DND-41 (cell line): Measurements from ENCODE around the gene P2RY8.
A peak's percentile ranks its signal among the peaks of the same experiment; 100 is the strongest.

ENCODE experiments used
- ATAC-seq: fragments of 200-7000 bp; cut with Tn5 transposase; 3 replicates; pipeline ENCODE4 v1.9.1; 2021; ENCODE audit warnings: low read depth; ENCODE audit not compliant: insufficient read depth
- DNase-seq: peaks from one replicate; pipeline ENCODE4 v3.0.0-alpha.2; 2020
- H2AFZ ChIP-seq: 2 replicates; pipeline ENCODE4 v1.6.0; 2012; ENCODE audit warnings: low read depth, low read length
- H3K27ac ChIP-seq: 2 replicates; pipeline ENCODE4 v1.5.1; 2012; ENCODE audit warnings: low read length, inconsistent platforms
- H3K27me3 ChIP-seq: fragments of 200-600 bp; sonication (generic); 2 replicates; pipeline ENCODE4 v1.6.0; 2012; ENCODE audit warnings: low read length, mild to moderate bottlenecking, inconsistent platforms; ENCODE audit not compliant: insufficient read depth, poor library complexity
- H3K36me3 ChIP-seq: 2 replicates; pipeline ENCODE4 v1.5.1; 2012; ENCODE audit warnings: low read length, inconsistent platforms; ENCODE audit not compliant: insufficient read depth
- H3K4me1 ChIP-seq: 2 replicates; pipeline ENCODE4 v1.5.1; 2012; ENCODE audit warnings: mild to moderate bottlenecking, low read length; ENCODE audit not compliant: insufficient read depth
- H3K4me2 ChIP-seq: 2 replicates; pipeline ENCODE4 v1.6.0; 2012; ENCODE audit warnings: mild to moderate bottlenecking, moderate library complexity, low read length, inconsistent platforms; ENCODE audit not compliant: insufficient read depth
- H3K4me3 ChIP-seq, 2 experiments: fragments of 200-600 bp in 1 of 2; shearing (Covaris generic) in 1 of 2; 2 replicates each; pipeline ENCODE4 v1.5.1; 2012 to 2016; ENCODE audit warnings: inconsistent platforms in 2 of 2, low read length in 2 of 2, mild to moderate bottlenecking in 2 of 2, low read depth in 1 of 2, moderate library complexity in 1 of 2
- H3K79me2 ChIP-seq: 2 replicates; pipeline ENCODE4 v1.6.0; 2012; ENCODE audit warnings: low read length, inconsistent platforms; ENCODE audit not compliant: insufficient read depth
- H3K9ac ChIP-seq: 2 replicates; pipeline ENCODE4 v1.6.0; 2012; ENCODE audit warnings: low read depth, mild to moderate bottlenecking, inconsistent platforms, low read length, moderate library complexity
- H3K9me3 ChIP-seq: 2 replicates; pipeline ENCODE4 v1.5.1; 2012; ENCODE audit warnings: low read length, moderate library complexity, mild to moderate bottlenecking, inconsistent platforms; ENCODE audit not compliant: insufficient read depth, severe bottlenecking
- H4K20me1 ChIP-seq: 2 replicates; pipeline ENCODE4 v1.6.0; 2012; ENCODE audit warnings: low read length; ENCODE audit not compliant: insufficient read depth
- EZH2 ChIP-seq: IDR thresholded peaks from 3 replicates; pipeline ENCODE4 v1.6.1; 2012; ENCODE audit warnings: borderline replicate concordance, low read depth, mild to moderate bottlenecking, moderate library complexity, low read length, inconsistent platforms; ENCODE audit not compliant: severe bottlenecking
- TF ChIP-seq, protein P1 (sequence below): IDR thresholded peaks from 2 replicates; pipeline ENCODE4 v1.5.1; 2012; ENCODE audit warnings: borderline replicate concordance, low read length, moderate library complexity, mild to moderate bottlenecking; ENCODE audit not compliant: poor library complexity, severe bottlenecking; ENCODE audit errors: extremely low read depth

P2RY8 gene

GRCh38 chrX:1519022-1519497 is 17.9 kb downstream of the P2RY8 start:
- Histone ChIP-seq H3K9ac (no peak overlapping the region), H3K4me3 (no peak overlapping the region), H3K4me2 (no peak overlapping the region), H3K9me3 (no peaks in the 10 kb centered on the region), H3K27ac (no peak overlapping the region), H3K36me3 (peaks cover 56% of the 10 kb centered on the region), H3K79me2 (peaks cover 88% of the 10 kb centered on the region), H3K27me3 (no peaks in the 10 kb centered on the region), H4K20me1 (peaks cover 74% of the 10 kb centered on the region), H2AFZ (no peak overlapping the region), H3K4me1 (no peaks in the 10 kb centered on the region)
- TF ChIP-seq, protein P1, sequence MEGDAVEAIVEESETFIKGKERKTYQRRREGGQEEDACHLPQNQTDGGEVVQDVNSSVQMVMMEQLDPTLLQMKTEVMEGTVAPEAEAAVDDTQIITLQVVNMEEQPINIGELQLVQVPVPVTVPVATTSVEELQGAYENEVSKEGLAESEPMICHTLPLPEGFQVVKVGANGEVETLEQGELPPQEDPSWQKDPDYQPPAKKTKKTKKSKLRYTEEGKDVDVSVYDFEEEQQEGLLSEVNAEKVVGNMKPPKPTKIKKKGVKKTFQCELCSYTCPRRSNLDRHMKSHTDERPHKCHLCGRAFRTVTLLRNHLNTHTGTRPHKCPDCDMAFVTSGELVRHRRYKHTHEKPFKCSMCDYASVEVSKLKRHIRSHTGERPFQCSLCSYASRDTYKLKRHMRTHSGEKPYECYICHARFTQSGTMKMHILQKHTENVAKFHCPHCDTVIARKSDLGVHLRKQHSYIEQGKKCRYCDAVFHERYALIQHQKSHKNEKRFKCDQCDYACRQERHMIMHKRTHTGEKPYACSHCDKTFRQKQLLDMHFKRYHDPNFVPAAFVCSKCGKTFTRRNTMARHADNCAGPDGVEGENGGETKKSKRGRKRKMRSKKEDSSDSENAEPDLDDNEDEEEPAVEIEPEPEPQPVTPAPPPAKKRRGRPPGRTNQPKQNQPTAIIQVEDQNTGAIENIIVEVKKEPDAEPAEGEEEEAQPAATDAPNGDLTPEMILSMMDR = no peak
- no peak for ATAC-seq
- no peak for DNase-seq

DNA sequence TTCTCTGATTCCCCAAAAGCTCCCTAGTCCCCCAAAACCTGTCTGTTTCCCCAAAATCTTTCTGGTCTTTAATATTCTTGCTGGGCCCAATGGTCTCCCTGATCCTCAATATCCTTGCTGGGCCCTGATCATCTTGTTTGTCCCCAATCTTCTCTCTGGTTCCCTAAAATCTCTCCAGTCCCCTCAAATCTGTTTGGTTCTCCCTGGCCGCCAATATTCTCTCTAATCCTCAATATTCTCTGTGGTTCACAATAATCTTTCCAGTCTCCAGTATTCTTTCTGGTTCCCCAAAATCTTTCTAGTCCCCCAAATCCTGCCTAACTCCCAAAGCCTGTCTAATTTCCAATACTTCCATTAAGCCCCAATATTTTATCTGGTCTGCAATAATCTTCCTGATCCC is 18.5 kb downstream of the P2RY8 start:
- peaks cover 76% of the 10 kb centered on the region for H4K20me1 ChIP-seq

DNA sequence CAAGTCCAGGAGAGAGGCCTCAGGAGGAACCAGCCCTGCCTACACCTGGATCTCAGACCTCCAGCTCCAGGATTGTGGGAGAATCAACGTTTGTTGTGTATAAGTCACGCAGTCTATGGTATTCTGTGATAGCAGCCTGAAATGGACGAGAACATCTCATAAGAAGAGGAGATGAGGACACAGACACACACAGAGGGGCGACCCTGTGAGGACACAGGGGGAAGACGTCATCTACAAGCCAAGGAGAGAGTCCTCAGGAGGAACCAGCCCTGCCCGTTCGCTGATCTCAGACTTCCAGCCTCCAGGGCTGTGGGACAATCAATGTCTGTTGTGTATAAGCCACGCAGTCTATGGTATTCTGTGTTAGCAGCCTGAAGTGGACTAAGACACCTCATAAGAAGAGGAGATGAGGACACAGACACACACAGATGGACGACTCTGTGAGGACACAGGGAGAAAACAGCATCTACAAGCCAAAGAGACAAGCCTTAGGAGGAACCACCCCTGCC is 20.3 kb downstream of the P2RY8 start:
- no peak for TF ChIP-seq EZH2
- TF ChIP-seq, protein P1 = no peak

More for the DNA sequence above, 18.5 kb downstream of the P2RY8 start:
- Histone ChIP-seq H3K9ac (no peak overlapping the region), H3K36me3 (peaks cover 57% of the 10 kb centered on the region), H3K79me2 (peaks cover 88% of the 10 kb centered on the region), H3K9me3 (no peaks in the 10 kb centered on the region), H3K4me2 (no peak overlapping the region), H3K4me3 (no peak overlapping the region), H3K27ac (no peak overlapping the region), H3K4me1 (no peaks in the 10 kb centered on the region), H2AFZ (no peak overlapping the region), H3K27me3 (no peaks in the 10 kb centered on the region)
- ATAC-seq = no peak
- no peak for DNase-seq
- TF ChIP-seq, protein P1 = no peak

More for the DNA sequence above, 20.3 kb downstream of the P2RY8 start:
- H3K9ac ChIP-seq = no peak overlapping the region
- peaks cover 87% of the 10 kb centered on the region for H3K79me2 ChIP-seq
- H2AFZ ChIP-seq = no peak overlapping the region
- no peaks in the 10 kb centered on the region for H3K27me3 ChIP-seq
- H3K9me3 ChIP-seq = no peaks in the 10 kb centered on the region
- no peak overlapping the region for H3K4me3 ChIP-seq
- no peak overlapping the region for H3K4me2 ChIP-seq
- no peak; the same call in 2 of the 3 replicates for ATAC-seq
- H3K36me3 ChIP-seq = peaks cover 56% of the 10 kb centered on the region
- no peaks in the 10 kb centered on the region for H3K4me1 ChIP-seq
- DNase-seq = peak; percentile 1
- peak overlapping the region; percentile 28; the same call in 1 of the 2 replicates for H3K27ac ChIP-seq
- H4K20me1 ChIP-seq = peaks cover 69% of the 10 kb centered on the region
